Activated CD4-positive, CD25-positive, alpha-beta regulatory T cell treated with anti-CD3 and anti-CD28 coated beads, Interleukin-2, amount 50 U/mL, for 72 hours (primary cell): ENCODE measurements around the gene CEACAM8.
"Not testable (repeated sequence)": the region's sequence is repeated elsewhere in the genome, so short reads cannot be mapped to it uniquely, and the experiment has no call there.

Experiments
- DNase-seq: peaks from one replicate; pipeline ENCODE4 v3.0.0; 2021

The CEACAM8 gene

GRCh38 chr19:42594617-42595489 is at the start of gene CEACAM8:
Gene CEACAM8 (minus strand): TSS chr19:42594924. CDS start chr19:42594828, 96 bp downstream.
- no peak for DNase-seq

GRCh38 chr19:42639324-42640092 is 44.8 kb upstream of the CEACAM8 start:
- DNase-seq = not testable (repeated sequence)

- DNase-seq = no peak
These were observed 40.5 kb upstream of the CEACAM8 start for GRCh38 chr19:42635233-42635539.

GRCh38 chr19:42634409-42635232 is 39.9 kb upstream of the CEACAM8 start:
- DNase-seq = peak; percentile 56

- DNase-seq = no peak
These were observed 34.5 kb upstream of the CEACAM8 start for GRCh38 chr19:42629191-42629590.

GRCh38 chr19:42628411-42629140 is 33.9 kb upstream of the CEACAM8 start:
- DNase-seq = no peak

- DNase-seq = no peak
These were observed 33.2 kb upstream of the CEACAM8 start for GRCh38 chr19:42627916-42628315.

- DNase-seq = no peak
These were observed 31.5 kb upstream of the CEACAM8 start for GRCh38 chr19:42626181-42626580.

GRCh38 chr19:42619271-42619670 is 24.5 kb upstream of the CEACAM8 start:
- no peak for DNase-seq

- DNase-seq = no peak
These were observed 18.9 kb upstream of the CEACAM8 start for GRCh38 chr19:42613666-42614065.

GRCh38 chr19:42610401-42610915 is 15.7 kb upstream of the CEACAM8 start:
- not testable (repeated sequence) for DNase-seq

- peak; percentile 72 for DNase-seq
These were observed 12.1 kb upstream of the CEACAM8 start for GRCh38 chr19:42606660-42607351.

- DNase-seq = no peak
These were observed 7.2 kb upstream of the CEACAM8 start for GRCh38 chr19:42601811-42602443.

GRCh38 chr19:42596391-42597072 is 1.8 kb upstream of the CEACAM8 start:
- DNase-seq = peak; percentile 68

- DNase-seq = no peak
These were observed 937 bp upstream of the CEACAM8 start for GRCh38 chr19:42595550-42596172.

GRCh38 chr19:42589792-42590191 is 4.9 kb downstream of the CEACAM8 start:
- no peak for DNase-seq

GRCh38 chr19:42584466-42584865 is 10.3 kb downstream of the CEACAM8 start:
- no peak for DNase-seq

GRCh38 chr19:42577016-42577415 is 17.7 kb downstream of the CEACAM8 start:
- DNase-seq = no peak

- DNase-seq = no peak
These were observed 18.5 kb downstream of the CEACAM8 start for GRCh38 chr19:42576241-42576640.

GRCh38 chr19:42573642-42574041 is 21.1 kb downstream of the CEACAM8 start:
- no peak for DNase-seq
